K562 (cell line): ENCODE results near the gene COL4A2. TPM values are rescaled to one million over a fixed set of nuclear protein-coding genes. Genes with fewer than 3 reads are reported as not detected.

Experiments
- ATAC-seq: fragments of 200-7000 bp; cut with Tn5 transposase; 3 replicates; pipeline ENCODE4 v1.9.1; 2020; ENCODE audit warnings: moderate library complexity
- BruUV-seq: library from RNA; stranded (reverse); fragments of 400-500 nt; replicated peaks from 2 replicates; lab custom pipeline; 2021; lab: Mats Ljungman, UMichigan
- CTCF ChIA-PET: fragments of 300-600 bp; formaldehyde crosslinking; extraction: SDS; loops from one replicate; lab custom pipeline; 2021; ENCODE audit warnings: low intra/inter-chr PET ratio; lab: Yijun Ruan, JAX
- POLR2A ChIA-PET: fragments of 300-600, 350-650 bp; sonication (Branson Sonifier 250); formaldehyde crosslinking; extraction: SDS; loops from one replicate; lab custom pipeline; 2021; ENCODE audit warnings: antibody characterized with exemption, inconsistent platforms; lab: Yijun Ruan, JAX
- DNase-seq, 4 experiments: peaks; one replicate each; pipeline versions ENCODE4 v3.0.0 to v3.0.0-alpha.2; 2011 to 2018; ENCODE audit warnings: low spot score in 3 of 4, mixed read lengths in 3 of 4; ENCODE audit errors: extremely low read depth in 1 of 4
- FAIRE-seq: peaks from 2 replicates; lab custom pipeline; 2011; peaks lifted over from hg19 to GRCh38; lab: Jason Lieb, UNC
- H2AFZ ChIP-seq: 2 replicates; pipeline ENCODE4 v1.6.0; 2011; ENCODE audit warnings: low read depth, low read length, control low read depth, inconsistent platforms
- H3K27ac ChIP-seq: fragments of 200-600 bp; 3 replicates; pipeline ENCODE4 v1.8.0; 2011; ENCODE audit warnings: low read depth, mild to moderate bottlenecking, control low read depth, inconsistent platforms, low read length, moderate library complexity, mixed read lengths; ENCODE audit errors: extremely low read depth
- H3K27me3 ChIP-seq, 2 experiments: fragments of 300-600 bp in 1 of 2; 2 replicates in 1 of 2; 3 replicates in 1 of 2; pipeline versions ENCODE4 v1.6.0 to v1.8.0; 2011; ENCODE audit warnings: inconsistent platforms in 2 of 2, low read length in 2 of 2, mild to moderate bottlenecking in 1 of 2, mixed read lengths in 1 of 2, moderate library complexity in 1 of 2; ENCODE audit not compliant: control insufficient read depth in 2 of 2, insufficient read depth in 2 of 2
- H3K36me3 ChIP-seq: fragments of 300-600 bp; 3 replicates; pipeline ENCODE4 v1.8.0; 2011; ENCODE audit warnings: mild to moderate bottlenecking, low read length, inconsistent platforms; ENCODE audit not compliant: control insufficient read depth, insufficient read depth
- H3K4me1 ChIP-seq, 2 experiments: fragments of 200-600 bp in 1 of 2; replicated peaks in 1 of 2; 2 replicates in 1 of 2; 3 replicates in 1 of 2; pipeline versions ENCODE4 v1.5.1 to v1.8.0; 2011; ENCODE audit warnings: inconsistent platforms in 2 of 2, low read length in 2 of 2, mild to moderate bottlenecking in 1 of 2, mixed read lengths in 1 of 2, moderate library complexity in 1 of 2; ENCODE audit not compliant: control insufficient read depth in 2 of 2, insufficient read depth in 2 of 2
- H3K4me2 ChIP-seq: 2 replicates; pipeline ENCODE4 v1.6.1; 2011; ENCODE audit warnings: low read length, control low read depth, inconsistent platforms, mixed read lengths; ENCODE audit not compliant: insufficient read depth
- H3K4me3 ChIP-seq: fragments of 200-600 bp; sonication (generic), shearing (Covaris generic); 2 replicates; pipeline ENCODE4 v1.5.1; 2016; ENCODE audit warnings: control low read depth, inconsistent platforms
- H3K79me2 ChIP-seq: fragments of 200-600 bp; 3 replicates; pipeline ENCODE4 v1.8.0; 2011; ENCODE audit warnings: low read length, inconsistent platforms; ENCODE audit not compliant: control insufficient read depth, insufficient read depth
- H3K9ac ChIP-seq, 2 experiments: 2 replicates each; pipeline versions ENCODE4 v1.6.0 to v1.6.1; 2011; ENCODE audit warnings: low read depth in 2 of 2, low read length in 2 of 2, control low read depth in 1 of 2, inconsistent platforms in 1 of 2, mild to moderate bottlenecking in 1 of 2, mixed read lengths in 1 of 2; ENCODE audit not compliant: insufficient read depth in 1 of 2
- H3K9me1 ChIP-seq: one replicate; pipeline ENCODE4 v1.6.0; 2011; ENCODE audit warnings: inconsistent platforms, mild to moderate bottlenecking, low read length, moderate library complexity; ENCODE audit not compliant: control insufficient read depth, insufficient read depth
- H3K9me3 ChIP-seq: replicated peaks from 2 replicates; pipeline ENCODE4 v1.5.1; 2011; ENCODE audit warnings: low read depth, low read length, inconsistent platforms; ENCODE audit not compliant: control insufficient read depth, insufficient read depth
- H4K20me1 ChIP-seq: replicated peaks from 2 replicates; pipeline ENCODE4 v1.6.1; 2011; ENCODE audit warnings: low read length, inconsistent platforms, mixed read lengths; ENCODE audit not compliant: control insufficient read depth, insufficient read depth
- HDAC2 ChIP-seq: fragments of 450-650 bp; IDR thresholded peaks from 2 replicates; pipeline ENCODE4 v1.6.1; 2016; ENCODE audit warnings: mild to moderate bottlenecking
- TBP ChIP-seq: optimal IDR thresholded peaks from 2 replicates; pipeline ENCODE3; 2011; ENCODE audit warnings: low read depth, low read length, improper control_type of control experiment
- ZNF316 ChIP-seq: fragments of 450-650 bp; IDR thresholded peaks from 2 replicates; pipeline ENCODE4 v1.6.1; 2016
- ZNF764 ChIP-seq: fragments of 250-450 bp; sonication (Bioruptor Pico); IDR thresholded peaks from 2 replicates; pipeline ENCODE4 v1.4.0; 2020; ENCODE audit warnings: low read depth, mild to moderate bottlenecking, moderate library complexity
- whole genome bisulfite sequencing: fragments of 100-300 bp; shearing (Covaris generic); methylation state at CpG from one replicate; pipeline ENCODE4 v1.1.6; 2016; ENCODE audit warnings: low coverage, mixed read lengths; ENCODE audit not compliant: insufficient coverage; ENCODE audit errors: missing lambda C conversion rate; 5-methylcytosine and 5-hydroxymethylcytosine counted together
- in situ Hi-C: fragments of 300-500 bp; cut with MboI; formaldehyde crosslinking; loops from 4 replicates; pipeline ENCODE4 v1.15.0; 2018; ENCODE audit warnings: inconsistent platforms, mixed read lengths
- intact Hi-C: fragments of 100-400 bp; cut with micrococcal nuclease; formaldehyde crosslinking; loops from 2 replicates; pipeline ENCODE4 v1.14.2; 2022
- polyA plus RNA-seq, 8 experiments: library from polyadenylated mRNA; depleted of rRNA in 4 of 8; stranded (reverse) in 5 of 8; unstranded in 3 of 8; fragments of >200 nt; fragmentation: Nextera tagmentation in 2 of 8; fragmentation: Illumina TruSeq in 1 of 8; extraction: Ambion mirVana in 2 of 8; extraction: Trizol in 1 of 8; gene quantifications; 2 replicates each; pipeline versions ENCODE4 v1.2.1 to v1.2.3, GENCODE V29; 2011 to 2014; ENCODE audit warnings: inconsistent platforms in 1 of 8, missing spikeins in 1 of 8
- total RNA-seq, 7 experiments: library from RNA; depleted of rRNA in 6 of 7; stranded (reverse); fragments of >200 nt in 6 of 7; fragmentation: Illumina TruSeq in 2 of 7; extraction: Trizol in 2 of 7; gene quantifications; 2 replicates each; pipeline versions ENCODE4 v1.2.1 to v1.2.3, GENCODE V29; 2011 to 2021; ENCODE audit warnings: low replicate concordance in 1 of 7

COL4A2 gene
- total and polyA plus RNA-seq, 9 of the 15 experiments (the other 6 are each of a cell fraction or from before 2014, with no cell fraction given) = 0.13 to 15.2 (median 8.1) TPM

DNA sequence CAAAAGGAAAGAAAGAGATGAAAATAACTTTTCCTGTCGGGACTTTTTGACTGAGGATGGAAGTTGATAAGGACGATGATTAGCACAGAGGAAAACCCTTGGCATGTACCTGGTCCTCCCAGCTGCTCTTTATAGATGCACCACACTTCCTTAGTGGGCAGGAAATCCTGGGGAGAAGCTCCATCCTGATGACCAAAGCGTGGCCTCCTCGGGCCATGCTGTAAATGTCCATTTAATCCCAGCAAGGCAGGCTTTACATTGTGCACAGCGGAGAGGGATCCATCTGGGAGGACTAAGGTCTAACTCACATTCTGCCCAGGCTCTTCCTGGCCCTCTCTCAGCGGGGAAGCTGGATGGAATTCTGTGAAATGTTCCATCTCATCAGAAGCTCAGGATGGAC lies 113.5 kb downstream of the COL4A2 start:
- WGBS = 0% methylated on average over 5 of the region's 6 CpGs
- intact Hi-C loops = no loop called here
- H3K9me1 ChIP-seq = no peaks in the 10 kb centered on the region
- DNase-seq = no peak
- POLR2A ChIA-PET = no interaction called here
- ATAC-seq = no peak
- no peak overlapping the region for H3K4me3 ChIP-seq
- no peak overlapping the region for H3K4me2 ChIP-seq
- FAIRE-seq = no peak
- TF ChIP-seq ZNF316 = no peak
- no peak for TF ChIP-seq HDAC2
- no peak for TF ChIP-seq ZNF764 (CRISPR knock-in tag)
- H3K9me3 ChIP-seq = no peaks in the 10 kb centered on the region
- H4K20me1 ChIP-seq = no peaks in the 10 kb centered on the region
- no peaks in the 10 kb centered on the region for H3K36me3 ChIP-seq
- H2AFZ ChIP-seq = no peak overlapping the region
- no peak overlapping the region for H3K27ac ChIP-seq
- no peak overlapping the region for H3K9ac ChIP-seq
- H3K4me1 ChIP-seq = no peaks in the 10 kb centered on the region; a peak in 1 of 5 replicates
- peaks cover 22 to 53% of the 10 kb centered on the region in 2 experiments for H3K27me3 ChIP-seq
- in situ Hi-C loops = no loop called here
- CTCF ChIA-PET = no interaction called here
- BruUV-seq = no TSS peak
- H3K79me2 ChIP-seq = no peaks in the 10 kb centered on the region

DNA sequence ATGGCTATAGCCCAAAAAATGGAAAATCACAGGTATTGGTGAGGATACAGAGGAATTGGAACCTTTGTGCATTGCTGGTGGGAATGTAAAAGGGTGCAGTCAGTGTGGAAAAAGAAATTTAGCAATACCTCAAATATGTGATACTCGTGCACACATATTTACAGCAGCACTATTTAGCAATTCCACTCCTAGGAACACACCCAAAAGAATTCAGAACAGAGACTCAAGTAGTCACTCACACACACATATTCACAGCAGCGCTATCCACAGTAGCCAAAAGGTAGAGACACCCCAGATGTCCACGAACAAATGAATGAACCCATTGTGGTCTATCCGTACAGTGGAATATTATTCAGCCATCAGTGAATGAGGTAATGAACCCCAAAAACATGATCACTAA lies 114.0 kb downstream of the COL4A2 start:
- DNase-seq (no peak), ATAC-seq (no peak), FAIRE-seq (no peak)
- H4K20me1 ChIP-seq = no peaks in the 10 kb centered on the region
- no peak overlapping the region for H2AFZ ChIP-seq
- no peak overlapping the region for H3K27ac ChIP-seq
- no peak overlapping the region for H3K4me3 ChIP-seq
- no peaks in the 10 kb centered on the region for H3K9me1 ChIP-seq
- no peaks in the 10 kb centered on the region; a peak in 1 of 5 replicates for H3K4me1 ChIP-seq
- H3K4me2 ChIP-seq = no peak overlapping the region
- no peaks in the 10 kb centered on the region for H3K79me2 ChIP-seq
- POLR2A ChIA-PET = no interaction called here
- in situ Hi-C loops = no loop called here
- no peaks in the 10 kb centered on the region for H3K9me3 ChIP-seq
- no peak overlapping the region for H3K9ac ChIP-seq
- TF ChIP-seq TBP = no peak
- TF ChIP-seq, all 486 proteins: peak for 0
- BruUV-seq = no TSS peak
- 0% methylated on average over 4 of the region's 4 CpGs for WGBS
- Histone ChIP-seq H3K36me3 (no peaks in the 10 kb centered on the region), H3K27me3 (peaks cover 20 to 53% of the 10 kb centered on the region in 2 experiments)
- CTCF ChIA-PET = no interaction called here
- intact Hi-C loops = no loop called here
